ENCODE measurements around the gene EIF3D.

EIF3D gene

DNA sequence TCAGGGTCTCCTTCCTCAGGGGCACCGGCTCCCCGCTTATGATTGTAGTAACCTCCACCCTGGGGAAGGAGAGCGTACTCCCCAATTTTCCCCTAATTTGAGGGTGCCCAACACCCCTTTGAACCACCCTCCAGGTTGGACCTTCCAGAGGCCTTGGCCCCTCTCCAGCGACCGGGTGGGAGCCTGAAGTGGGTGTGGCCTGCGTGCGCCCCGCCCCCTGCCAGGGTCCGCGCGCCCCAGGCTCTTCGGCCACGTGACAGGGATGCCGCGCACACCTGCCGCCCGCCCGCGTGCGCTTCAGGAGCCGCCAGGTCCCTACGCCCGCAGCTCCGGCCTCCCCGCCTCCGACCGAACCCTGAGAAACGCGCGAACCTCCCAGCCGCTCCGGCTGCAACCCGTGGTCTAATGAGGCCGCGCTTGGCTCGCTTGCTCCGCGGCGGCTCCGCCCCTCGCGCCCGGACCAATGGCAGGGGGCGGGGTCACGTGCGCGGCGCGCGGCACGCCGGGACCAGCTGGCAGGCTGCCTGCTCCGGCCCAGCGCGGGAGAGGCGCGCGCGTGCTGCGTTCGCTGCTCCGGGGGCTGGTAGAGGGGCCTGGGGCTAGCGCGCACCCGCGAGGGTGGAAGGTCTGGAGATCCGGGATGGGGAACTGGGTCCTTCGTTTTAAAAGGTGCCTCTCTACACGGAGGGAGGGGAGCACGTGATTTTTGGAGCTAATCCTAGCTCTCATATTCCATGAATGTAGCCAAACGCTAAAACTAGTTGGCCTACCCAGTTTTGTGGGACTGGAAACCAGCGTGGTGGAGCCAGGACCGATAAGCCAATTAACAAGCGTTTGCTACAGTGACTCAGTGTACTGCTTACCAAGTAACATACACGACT is 22.1 kb downstream of the EIF3D start, which contains the start of gene FOXRED2:
Gene FOXRED2, minus strand, starts transcription at position 404 of the 881 bp plus-strand sequence. CDS start 618 bp downstream, outside the sequence.
- Histone ChIP-seq H3K79me2 (ENCODE audit: insufficient read depth, low read depth) (no peaks in the 10 kb centered on the region), H3K4me3 (IDR thresholded peaks at IDR 0.05; ENCODE audit: insufficient read depth, low read depth, low read length) (no peak within 1 kb of the TSS), H3K9ac (peak within 1 kb of the TSS; percentile 56; the same call in 1 of the 2 replicates), H3K36me3 (ENCODE audit: insufficient read depth) (0 out of 2 replicates have a peak, but pooled peaks cover 4% of the 10 kb centered on the region), H2AFZ (ENCODE audit: low read depth) (peak within 1 kb of the TSS; percentile 85), H3K27ac (peak within 1 kb of the TSS; percentile 60), H4K20me1 (ENCODE audit: insufficient read depth) (no peaks in the 10 kb centered on the region), H3K4me1 (ENCODE audit: low read depth, poor library complexity, severe bottlenecking) (peaks cover 8% of the 10 kb centered on the region), H3K4me2 (peak within 1 kb of the TSS; percentile 70), H3K27me3 (ENCODE audit: insufficient read depth, low read depth) (no peaks in the 10 kb centered on the region)
- TF ChIP-seq CTCF (conservative IDR thresholded peaks at IDR 0.05; ENCODE audit: low read depth, low read length): no peak

DNA sequence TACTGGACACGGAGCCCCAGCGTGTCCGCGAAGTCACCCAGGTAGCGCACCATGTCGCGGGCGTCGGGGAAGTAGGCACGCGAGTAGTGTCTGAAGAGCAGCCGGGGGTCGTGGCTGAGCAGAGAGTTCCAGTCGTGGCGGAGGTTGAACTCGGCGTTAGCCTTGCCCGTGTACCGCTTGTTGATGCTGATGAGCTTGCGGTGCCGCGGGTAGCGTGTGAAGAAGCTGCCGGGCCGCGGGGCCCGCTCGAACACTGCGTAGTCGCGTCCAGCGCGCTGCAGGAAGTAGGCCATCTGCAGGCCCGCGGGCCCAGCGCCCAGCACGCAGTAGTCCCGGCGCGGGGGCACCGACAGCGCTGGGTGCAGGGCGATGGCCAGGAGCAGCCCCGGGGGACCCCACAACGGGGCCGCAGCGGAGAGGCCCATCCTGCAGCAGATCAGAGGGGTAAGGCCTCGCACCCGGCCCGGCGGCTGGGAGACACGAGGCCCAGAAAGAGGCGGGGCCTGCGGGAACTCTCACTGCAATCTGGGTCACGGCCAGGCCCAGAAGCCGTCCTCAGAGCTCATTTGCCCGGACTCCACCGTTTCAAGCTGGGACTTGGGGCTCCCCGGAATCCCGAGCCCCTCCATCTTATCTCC is 22.8 kb downstream of the EIF3D start:
- TF ChIP-seq CTCF (conservative IDR thresholded peaks at IDR 0.05; ENCODE audit: low read depth, low read length): no peak
- Histone ChIP-seq H4K20me1 (ENCODE audit: insufficient read depth) (no peaks in the 10 kb centered on the region), H3K4me2 (peak overlapping the region; percentile 70; the same call in 1 of the 2 replicates), H2AFZ (ENCODE audit: low read depth) (peak overlapping the region; percentile 85), H3K79me2 (ENCODE audit: insufficient read depth, low read depth) (no peaks in the 10 kb centered on the region), H3K4me3 (IDR thresholded peaks at IDR 0.05; ENCODE audit: insufficient read depth, low read depth, low read length) (no peak overlapping the region), H3K4me1 (ENCODE audit: low read depth, poor library complexity, severe bottlenecking) (peaks cover 8% of the 10 kb centered on the region), H3K27me3 (ENCODE audit: insufficient read depth, low read depth) (no peaks in the 10 kb centered on the region), H3K27ac (peak overlapping the region; percentile 60; the same call in 1 of the 2 replicates), H3K36me3 (ENCODE audit: insufficient read depth) (0 out of 2 replicates have a peak, but pooled peaks cover 4% of the 10 kb centered on the region), H3K9ac (peak overlapping the region; percentile 56; the same call in 1 of the 2 replicates)

- TF ChIP-seq CTCF (conservative IDR thresholded peaks at IDR 0.05; ENCODE audit: low read depth, low read length): no peak
- H3K27me3 ChIP-seq (ENCODE audit: insufficient read depth, low read depth): no peaks in the 10 kb centered on the region
These were observed 30.9 kb downstream of the EIF3D start for GRCh38 chr22:36497910-36498665.

DNA sequence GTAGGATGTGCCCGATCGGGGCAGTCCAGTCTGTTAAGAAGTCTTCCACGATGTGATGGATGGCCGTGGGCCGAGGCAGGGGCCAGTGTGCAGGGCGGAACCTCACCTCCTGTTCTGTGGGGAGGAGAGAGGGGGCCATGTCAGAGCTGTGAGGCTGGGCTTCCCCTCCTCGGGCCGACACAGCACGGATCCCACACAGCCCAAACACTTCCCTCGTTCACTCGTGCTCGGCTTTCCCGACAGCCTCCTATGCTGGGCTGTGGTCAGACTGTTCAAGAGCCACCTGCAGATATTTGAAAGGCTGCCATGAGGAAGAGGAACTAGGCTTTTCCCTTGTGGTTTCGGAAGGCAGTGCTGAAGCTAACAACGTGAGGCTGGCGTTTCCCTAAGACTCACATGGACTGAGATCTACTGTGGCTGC is 35.3 kb downstream of the EIF3D start:
- Histone ChIP-seq H3K4me1 (ENCODE audit: low read depth, poor library complexity, severe bottlenecking) (no peaks in the 10 kb centered on the region), H3K27me3 (ENCODE audit: insufficient read depth, low read depth) (no peaks in the 10 kb centered on the region), H3K36me3 (ENCODE audit: insufficient read depth) (no peaks in the 10 kb centered on the region), H3K9ac (no peak overlapping the region), H2AFZ (ENCODE audit: low read depth) (no peak overlapping the region), H3K4me3 (IDR thresholded peaks at IDR 0.05; ENCODE audit: insufficient read depth, low read depth, low read length) (no peak overlapping the region), H3K27ac (no peak overlapping the region), H3K4me2 (no peak overlapping the region), H3K79me2 (ENCODE audit: insufficient read depth, low read depth) (no peaks in the 10 kb centered on the region), H4K20me1 (ENCODE audit: insufficient read depth) (no peaks in the 10 kb centered on the region)
- TF ChIP-seq CTCF (conservative IDR thresholded peaks at IDR 0.05; ENCODE audit: low read depth, low read length): no peak

More at GRCh38 chr22:36497910-36498665, 30.9 kb downstream of the EIF3D start:
- H3K36me3 ChIP-seq (ENCODE audit: insufficient read depth): no peaks in the 10 kb centered on the region
- no peak overlapping the region for H2AFZ ChIP-seq (ENCODE audit: low read depth)
- no peaks in the 10 kb centered on the region for H3K79me2 ChIP-seq (ENCODE audit: insufficient read depth, low read depth)
- no peaks in the 10 kb centered on the region for H4K20me1 ChIP-seq (ENCODE audit: insufficient read depth)
- H3K4me1 ChIP-seq (ENCODE audit: low read depth, poor library complexity, severe bottlenecking): no peaks in the 10 kb centered on the region
- H3K27ac ChIP-seq: no peak overlapping the region
- H3K4me2 ChIP-seq: no peak overlapping the region
- no peak overlapping the region for H3K4me3 ChIP-seq (IDR thresholded peaks at IDR 0.05; ENCODE audit: insufficient read depth, low read depth, low read length)
- no peak overlapping the region for H3K9ac ChIP-seq

Data from KMS-11 (cell line).